Mucosa of descending colon (tissue), 3 donors: ENCODE measurements around the gene NFIB. TPM values are rescaled to one million over a fixed set of nuclear protein-coding genes. Genes with fewer than 3 reads are reported as not detected.

Source experiments
- ATAC-seq: fragments of 200-7000 bp; cut with Tn5 transposase; one replicate; pipeline ENCODE4 v1.9.1; 2020; ENCODE audit warnings: mild to moderate bottlenecking, moderate library complexity
- DNase-seq, 3 donors: peaks; one replicate each; pipeline ENCODE4 v3.0.0-alpha.2; 2020
- H3K36me3 ChIP-seq: fragments of 200-600 bp; one replicate; pipeline ENCODE4 v1.8.0; 2021; ENCODE audit warnings: low read depth, mild to moderate bottlenecking
- H3K4me1 ChIP-seq: fragments of 200-600 bp; one replicate; pipeline ENCODE4 v1.8.0; 2021; ENCODE audit warnings: low read depth, mild to moderate bottlenecking
- H3K4me3 ChIP-seq: fragments of 200-600 bp; one replicate; pipeline ENCODE4 v1.8.0; 2021; ENCODE audit warnings: mild to moderate bottlenecking
- H3K9me3 ChIP-seq: fragments of 200-600 bp; one replicate; pipeline ENCODE4 v1.8.0; 2021; ENCODE audit warnings: mild to moderate bottlenecking
- CTCF ChIP-seq: fragments of 200-600 bp; IDR thresholded peaks from one replicate; pipeline ENCODE4 v1.8.0; 2022; ENCODE audit warnings: antibody characterized with exemption, mild to moderate bottlenecking
- intact Hi-C, 2 donors: fragments of 100-400 bp; cut with DNase I in 1 of 2; cut with micrococcal nuclease in 1 of 2; formaldehyde crosslinking; loops; one replicate each; pipeline versions ENCODE4 v1.11.0 to v1.11.1; 2022; cut with DNase I, micrococcal nuclease
- total RNA-seq, 3 donors: library from RNA; stranded (reverse); fragmentation: NEBNext Ultra II Directional in 2 of 3; extraction: Animal tissue kit (Norgen Biotek cat#: 25700) in 2 of 3; gene quantifications; one replicate each; pipeline versions ENCODE4 v1.2.1 to v1.2.4, GENCODE V29; 2021 to 2023
- donor health status: DM: no; HTN: no; CAD: no; lungs with moderate emphysema.
- donor health status: DM: no; HTN: no; CAD: no.
- donor health status: DM: no; HTN: yes; CAD: no.

Gene NFIB
- total RNA-seq, 3 donors from 2014 or later = 59.7 to 85.5 (median 62.6) TPM

GRCh38 chr9:14316602-14317300 lies 2.8 kb upstream of the NFIB start:
- TF ChIP-seq CTCF = no peak
- peaks cover 24% of the 10 kb centered on the region for H3K4me1 ChIP-seq
- H3K36me3 ChIP-seq = no peaks in the 10 kb centered on the region
- H3K4me3 ChIP-seq = no peak overlapping the region
- no peak for DNase-seq
- intact Hi-C loops = no loop called here
- ATAC-seq = no peak
- no peaks in the 10 kb centered on the region for H3K9me3 ChIP-seq

GRCh38 chr9:14315875-14316601 lies 2.1 kb upstream of the NFIB start:
- no peak for TF ChIP-seq CTCF
- H3K9me3 ChIP-seq = no peaks in the 10 kb centered on the region

GRCh38 chr9:14314929-14315874 lies 1.3 kb upstream of the NFIB start:
- ATAC-seq (peak; percentile 78), DNase-seq (peak; percentile 89 to 95 (median 93))
- Histone ChIP-seq H3K4me1 (peaks cover 10% of the 10 kb centered on the region), H3K4me3 (peak overlapping the region; percentile 34), H3K9me3 (no peaks in the 10 kb centered on the region), H3K36me3 (no peaks in the 10 kb centered on the region)
- no peak for TF ChIP-seq CTCF
- intact Hi-C loops = no loop called here

More at GRCh38 chr9:14315875-14316601, 2.1 kb upstream of the NFIB start:
- intact Hi-C loops = no loop called here
- ATAC-seq = no peak
- H3K36me3 ChIP-seq = no peaks in the 10 kb centered on the region
- H3K4me3 ChIP-seq = no peak overlapping the region
- peak; percentile 40 to 59 (median 59) for DNase-seq
- H3K4me1 ChIP-seq = peaks cover 19% of the 10 kb centered on the region

- intact Hi-C loops = no loop called here
- Histone ChIP-seq H3K4me1 (peaks cover 6% of the 10 kb centered on the region), H3K36me3 (no peaks in the 10 kb centered on the region), H3K4me3 (peak overlapping the region; percentile 34), H3K9me3 (no peaks in the 10 kb centered on the region)
- ATAC-seq (peak; percentile 75), DNase-seq (peak; percentile 73 to 84 (median 83))
- TF ChIP-seq CTCF = no peak
These were observed 535 bp upstream of the NFIB start for GRCh38 chr9:14314424-14314928.

- Histone ChIP-seq H3K4me1 (peaks cover 4% of the 10 kb centered on the region), H3K4me3 (peak overlapping the region; percentile 25), H3K36me3 (no peaks in the 10 kb centered on the region), H3K9me3 (no peaks in the 10 kb centered on the region)
- intact Hi-C loops = no loop called here
- no peak for TF ChIP-seq CTCF
- ATAC-seq (no peak), DNase-seq (peak in 2 of 3 donors; percentile 47 to 50)
These were observed 482 bp downstream of the NFIB start for GRCh38 chr9:14313378-14313940.
